DOHH2 (cell line): ENCODE results near the gene ATP4A.

Experiments used
- CTCF ChIP-seq: fragments of 200-600 bp; sonication (generic); IDR thresholded peaks from one replicate; pipeline ENCODE4 v1.5.1; 2014; ENCODE audit warnings: antibody characterized with exemption, mild to moderate bottlenecking, low read depth, low read length; ENCODE audit not compliant: poor library complexity, severe bottlenecking
- EZH2phosphoT487 ChIP-seq: fragments of 200-600 bp; sonication (generic); IDR thresholded peaks from 2 replicates; pipeline ENCODE4 v1.6.1; 2017; ENCODE audit warnings: borderline replicate concordance, mild to moderate bottlenecking, antibody characterized with exemption, low read length, moderate library complexity, mixed read lengths

- TF ChIP-seq CTCF (no peak), EZH2phosphoT487 (no peak)
Measured at GRCh38 chr19:35533201-35533821, 30.1 kb downstream of the ATP4A start, which contains the start of gene GAPDHS.
